HepG2 (cell line): ENCODE measurements around the gene CHRNG. TPM values are rescaled to one million over a fixed set of nuclear protein-coding genes. Genes with fewer than 3 reads are reported as not detected.

Experiments used
- BCL3 ChIP-seq: sonication (generic); formaldehyde crosslinking; IDR thresholded peaks from 2 replicates; pipeline ENCODE4 v1.5.1; 2020; ENCODE audit warnings: mild to moderate bottlenecking, missing genetic modification reagents, moderate library complexity
- BHLHE40 ChIP-seq: IDR thresholded peaks from 2 replicates; pipeline ENCODE4 v1.6.1; 2011; ENCODE audit warnings: low read length, improper control_type of control experiment
- DNMT1 ChIP-seq: sonication (generic); formaldehyde crosslinking; IDR thresholded peaks from 2 replicates; pipeline ENCODE4 v1.5.1; 2020; ENCODE audit warnings: mild to moderate bottlenecking, missing genetic modification reagents
- DNMT3B ChIP-seq: conservative IDR thresholded peaks from 2 replicates; pipeline ENCODE4 v1.6.1; 2016; ENCODE audit warnings: missing biosample characterization, control low read depth
- FOXA1 ChIP-seq, 2 experiments: fragments of 450-650 bp in 1 of 2; sonication (generic) in 1 of 2; formaldehyde crosslinking in 1 of 2; IDR thresholded peaks; 2 replicates each; pipeline versions ENCODE4 v1.4.0 to v1.6.1; 2016 to 2020; ENCODE audit warnings: missing genetic modification reagents in 1 of 2
- HIC2 ChIP-seq: sonication (generic); formaldehyde crosslinking; IDR thresholded peaks from 2 replicates; pipeline ENCODE4 v1.9.0; 2022; ENCODE audit warnings: low read depth, missing genetic modification reagents
- HMGA1 ChIP-seq: sonication (generic); formaldehyde crosslinking; conservative IDR thresholded peaks from 2 replicates; pipeline ENCODE4 v1.4.0; 2020; ENCODE audit warnings: missing genetic modification reagents
- HNRNPL ChIP-seq: fragments of 200-400 bp; formaldehyde crosslinking; IDR thresholded peaks from 2 replicates; pipeline ENCODE4 v1.6.1; 2017; ENCODE audit warnings: mild to moderate bottlenecking, low read depth, low read length
- HOXD1 ChIP-seq: sonication (generic); formaldehyde crosslinking; IDR thresholded peaks from 2 replicates; pipeline ENCODE4 v1.5.0; 2020; ENCODE audit warnings: missing genetic modification reagents
- MAF1 ChIP-seq: sonication (generic); formaldehyde crosslinking; IDR thresholded peaks from 2 replicates; pipeline ENCODE4 v1.5.0; 2020; ENCODE audit warnings: missing genetic modification reagents, borderline replicate concordance
- POLR2AphosphoS5 ChIP-seq: IDR thresholded peaks from 2 replicates; pipeline ENCODE4 v1.6.1; 2012; ENCODE audit warnings: low read depth, low read length
- SOX13 ChIP-seq, 3 experiments: fragments of 450-650 bp in 1 of 3; sonication (generic) in 1 of 3; formaldehyde crosslinking in 1 of 3; IDR thresholded peaks in 2 of 3; conservative IDR thresholded peaks in 1 of 3; 2 replicates each; pipeline versions ENCODE4 v1.5.0 to v1.6.1; 2016 to 2020; ENCODE audit warnings: antibody characterized with exemption in 1 of 3, mild to moderate bottlenecking in 1 of 3, missing compliant biosample characterization in 1 of 3, missing genetic modification reagents in 1 of 3, moderate library complexity in 1 of 3
- TFDP1 ChIP-seq: IDR thresholded peaks from 2 replicates; pipeline ENCODE4 v1.6.1; 2016; ENCODE audit warnings: missing compliant biosample characterization, missing genetic modification reagents, borderline replicate concordance
- ZFP36L1 ChIP-seq: sonication (generic); formaldehyde crosslinking; IDR thresholded peaks from 2 replicates; pipeline ENCODE4 v1.8.0; 2022; ENCODE audit warnings: mild to moderate bottlenecking, missing genetic modification reagents, moderate library complexity
- ZNF512 ChIP-seq: sonication (generic); formaldehyde crosslinking; IDR thresholded peaks from 2 replicates; pipeline ENCODE4 v1.4.0; 2020; ENCODE audit warnings: mild to moderate bottlenecking, missing genetic modification reagents
- ZNF644 ChIP-seq: IDR thresholded peaks from 2 replicates; pipeline ENCODE4 v1.6.1; 2016; ENCODE audit warnings: low read depth
- ZNF713 ChIP-seq: sonication (generic); formaldehyde crosslinking; IDR thresholded peaks from 2 replicates; pipeline ENCODE4 v1.4.0; 2020; ENCODE audit warnings: mild to moderate bottlenecking, missing genetic modification reagents
- ZNF816 ChIP-seq: sonication (generic); formaldehyde crosslinking; IDR thresholded peaks from 2 replicates; pipeline ENCODE4 v1.8.0; 2022; ENCODE audit warnings: missing genetic modification reagents, mild to moderate bottlenecking, borderline replicate concordance
- polyA plus RNA-seq, 8 experiments: library from polyadenylated mRNA; depleted of rRNA in 3 of 8; stranded (reverse) in 7 of 8; unstranded in 1 of 8; fragments of >200 nt; fragmentation: Illumina TruSeq in 4 of 8; extraction: Trizol in 4 of 8; gene quantifications; 2 replicates each; pipeline versions ENCODE4 v1.2.1 to v1.2.3, GENCODE V29; 2011 to 2016; ENCODE audit warnings: low read depth in 4 of 8, missing spikeins in 1 of 8, mixed read lengths in 1 of 8; ENCODE audit not compliant: insufficient read depth in 1 of 8
- total RNA-seq, 5 experiments: library from RNA; depleted of rRNA; stranded (reverse); fragments of >200 nt; fragmentation: Illumina TruSeq; extraction: Trizol; gene quantifications; 2 replicates each; pipeline ENCODE4 v1.2.3, GENCODE V29; 2016; ENCODE audit warnings: low read depth in 1 of 5
- TF ChIP-seq, protein P1 (sequence below): sonication (generic); formaldehyde crosslinking; IDR thresholded peaks from 2 replicates; pipeline ENCODE4 v1.5.1; 2020; ENCODE audit warnings: missing genetic modification reagents, mild to moderate bottlenecking, borderline replicate concordance
- TF ChIP-seq, protein P2 (sequence below): sonication (generic); formaldehyde crosslinking; IDR thresholded peaks from 2 replicates; pipeline ENCODE4 v1.8.1; 2023; ENCODE audit warnings: mild to moderate bottlenecking, inconsistent platforms, moderate library complexity, missing genetic modification reagents, borderline replicate concordance

The CHRNG gene
- total and polyA plus RNA-seq, 2 of the 13 experiments (the other 11 are each of a cell fraction or from before 2014, with no cell fraction given) = not detected

DNA sequence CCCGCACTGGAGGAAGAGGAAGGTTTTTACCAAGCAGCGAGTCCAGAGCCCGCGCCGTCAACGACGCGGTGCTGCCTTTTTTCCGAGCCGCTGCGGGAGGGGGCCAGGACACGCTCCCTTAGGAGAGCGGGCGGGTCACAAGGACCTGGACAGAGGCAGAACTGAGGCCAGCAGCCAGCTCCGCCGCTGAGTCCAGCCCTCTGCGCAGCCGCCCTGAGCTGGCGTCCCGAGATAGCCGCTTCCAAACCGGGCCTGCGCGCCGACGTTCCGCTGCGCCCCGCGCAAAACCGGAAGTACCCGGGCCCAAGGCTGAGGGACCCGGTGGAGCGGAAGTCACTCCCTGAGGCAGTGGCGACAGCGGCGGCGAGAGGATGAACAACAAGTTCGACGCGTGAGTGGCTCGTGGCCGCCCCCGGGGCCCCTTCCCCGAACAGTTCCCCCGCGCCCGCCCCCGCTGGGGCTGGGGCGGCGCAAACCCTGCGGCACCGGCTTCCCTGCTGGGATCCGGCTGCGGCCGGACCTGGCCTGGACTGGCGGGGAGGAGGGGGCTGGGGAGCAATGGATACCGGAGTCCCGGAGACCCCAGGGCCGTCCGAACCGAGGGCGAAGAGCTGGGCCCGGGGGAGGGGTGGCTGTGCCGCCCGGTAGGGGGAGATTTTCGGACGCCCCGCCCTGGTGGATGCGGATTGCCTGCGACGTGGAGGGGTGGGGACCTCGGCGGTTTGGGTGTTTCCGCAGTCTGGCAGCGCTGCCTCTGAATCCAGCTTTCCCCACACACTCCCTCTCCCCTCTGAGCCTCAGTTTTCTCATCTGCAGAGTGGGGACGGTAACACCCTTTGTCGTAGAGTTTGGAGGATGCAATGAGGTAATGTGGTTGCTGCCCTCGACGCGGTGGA lies 11.1 kb downstream of the CHRNG start, which contains the start of the genes EIF4E2 and TIGD1 (continued):
- TF ChIP-seq SOX13 (IDR thresholded peaks at IDR 0.05) (no peak), SOX13 (CRISPR knock-in tag; conservative IDR thresholded peaks at IDR 0.05 in 1 of 2, IDR thresholded peaks at IDR 0.05 in 1 of 2) (peak in 1 of 2 experiments; percentile 82; a peak in 2 of 4 replicates), TFDP1 (CRISPR knock-in tag) (peak; percentile 97), ZNF713 (CRISPR knock-in tag) (peak; percentile 98; the same call in 1 of the 2 replicates), MAF1 (peak; percentile 97), ZNF644 (CRISPR knock-in tag) (peak; percentile 46; the same call in 1 of the 2 replicates), DNMT3B (CRISPR knock-in tag) (no peak; the same call in none of the 2 replicates), POLR2AphosphoS5 (peak; percentile 96), ZNF512 (CRISPR knock-in tag) (peak; percentile 85; the same call in 1 of the 2 replicates), HIC2 (CRISPR knock-in tag) (peak; percentile 77), DNMT1 (CRISPR knock-in tag) (peak; percentile 96; the same call in 1 of the 2 replicates), ZFP36L1 (peak; percentile 100), HMGA1 (CRISPR knock-in tag) (no peak), HNRNPL (peak; percentile 58; the same call in 1 of the 2 replicates), HOXD1 (CRISPR knock-in tag) (peak; percentile 97), BHLHE40 (peak; percentile 94), BCL3 (peak; percentile 100), ZNF816 (CRISPR knock-in tag) (peak; percentile 94), FOXA1 (IDR thresholded peaks at IDR 0.05) (no peak), FOXA1 (CRISPR knock-in tag; IDR thresholded peaks at IDR 0.05) (peak; percentile 46)
- TF ChIP-seq, protein P1, sequence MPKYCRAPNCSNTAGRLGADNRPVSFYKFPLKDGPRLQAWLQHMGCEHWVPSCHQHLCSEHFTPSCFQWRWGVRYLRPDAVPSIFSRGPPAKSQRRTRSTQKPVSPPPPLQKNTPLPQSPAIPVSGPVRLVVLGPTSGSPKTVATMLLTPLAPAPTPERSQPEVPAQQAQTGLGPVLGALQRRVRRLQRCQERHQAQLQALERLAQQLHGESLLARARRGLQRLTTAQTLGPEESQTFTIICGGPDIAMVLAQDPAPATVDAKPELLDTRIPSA (CRISPR knock-in tag) = peak; percentile 99
- TF ChIP-seq, protein P2, sequence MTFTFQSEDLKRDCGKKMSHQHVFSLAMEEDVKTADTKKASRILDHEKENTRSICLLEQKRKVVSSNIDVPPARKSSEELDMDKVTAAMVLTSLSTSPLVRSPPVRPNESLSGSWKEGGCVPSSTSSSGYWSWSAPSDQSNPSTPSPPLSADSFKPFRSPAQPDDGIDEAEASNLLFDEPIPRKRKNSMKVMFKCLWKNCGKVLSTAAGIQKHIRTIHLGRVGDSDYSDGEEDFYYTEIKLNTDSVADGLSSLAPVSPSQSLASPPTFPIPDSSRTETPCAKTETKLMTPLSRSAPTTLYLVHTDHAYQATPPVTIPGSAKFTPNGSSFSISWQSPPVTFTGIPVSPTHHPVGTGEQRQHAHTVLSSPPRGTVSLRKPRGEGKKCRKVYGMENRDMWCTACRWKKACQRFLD (CRISPR knock-in tag) = peak; percentile 96
